Gastrocnemius medialis (tissue), 4 donors: ENCODE results near the gene NANOS1. TPM values are rescaled to one million over a fixed set of nuclear protein-coding genes. Genes with fewer than 3 reads are reported as not detected.

ENCODE experiments used
- ATAC-seq, 2 donors: fragments of 150-250 bp; one replicate each; pipeline ENCODE4 v1.9.1; 2016
- DNase-seq, 2 donors: peaks; one replicate each; pipeline ENCODE4 v3.0.0-alpha.2; 2019
- H3K27ac ChIP-seq, 4 donors: fragments of 200-600 bp; sonication (generic); 1 replicate in 1 of 4; 2 replicates in 3 of 4; pipeline ENCODE4 v1.5.1; 2016 to 2018; ENCODE audit warnings: mild to moderate bottlenecking in 2 of 4, moderate library complexity in 1 of 4
- H3K27me3 ChIP-seq, 3 donors: fragments of 200-600 bp; sonication (generic) in 2 of 3; 1 replicate in 1 of 3; 2 replicates in 2 of 3; pipeline versions ENCODE4 v1.5.1 to v1.6.0; 2016 to 2019; ENCODE audit warnings: mild to moderate bottlenecking in 1 of 3, moderate library complexity in 1 of 3
- H3K36me3 ChIP-seq, 2 donors: fragments of 200-600 bp; sonication (generic) in 1 of 2; one replicate each; pipeline ENCODE4 v1.5.1; 2017 to 2018
- H3K4me1 ChIP-seq, 2 donors: fragments of 200-600 bp; sonication (generic) in 1 of 2; one replicate each; pipeline ENCODE4 v1.5.1; 2016 to 2017; ENCODE audit warnings: mild to moderate bottlenecking in 2 of 2
- H3K4me3 ChIP-seq, 4 donors: fragments of 200-600 bp; sonication (generic) in 3 of 4; 1 replicate in 1 of 4; 2 replicates in 3 of 4; pipeline ENCODE4 v1.5.1; 2016 to 2019; ENCODE audit warnings: mild to moderate bottlenecking in 2 of 4
- H3K9me3 ChIP-seq, 3 donors: fragments of 200-600 bp; sonication (generic) in 2 of 3; 1 replicate in 1 of 3; 2 replicates in 2 of 3; pipeline ENCODE4 v1.5.1; 2016 to 2019
- POLR2A ChIP-seq, 2 donors: fragments of 450-650 bp; IDR thresholded peaks; one replicate each; pipeline ENCODE4 v1.6.1; 2017; ENCODE audit warnings: antibody characterized with exemption in 2 of 2, mild to moderate bottlenecking in 2 of 2, moderate library complexity in 2 of 2
- in situ Hi-C, 4 donors: fragments of 200-750 bp; cut with MboI; loops; one replicate each; pipeline versions ENCODE4 v1.15.0 to v1.8.0; 2017; ENCODE audit warnings: low sequenced_read_pairs in 4 of 4
- intact Hi-C: fragments of 100-400 bp; cut with DNase I; formaldehyde crosslinking; loops from one replicate; pipeline ENCODE4 v1.15.1; 2023; ENCODE audit warnings: low total_unique reads
- total RNA-seq, 4 donors: library from RNA; depleted of rRNA; stranded (reverse); fragments of >200 nt; gene quantifications; one replicate each; pipeline versions ENCODE4 v1.1.0 to v1.2.3, GENCODE V29; 2016
- TF ChIP-seq, protein P1 (sequence below), 5 experiments: fragments of 450-650 bp in 3 of 5; fragments of 200-600 bp in 2 of 5; sonication (generic) in 2 of 5; IDR thresholded peaks in 4 of 5; conservative IDR thresholded peaks in 1 of 5; 1 replicate in 4 of 5; 2 replicates in 1 of 5; pipeline ENCODE4 v1.5.1; 2016 to 2019; ENCODE audit warnings: antibody characterized with exemption in 5 of 5, mild to moderate bottlenecking in 3 of 5, moderate library complexity in 3 of 5

The NANOS1 gene
- total RNA-seq, 4 donors from 2014 or later, result 10.5 to 25.2 (median 17.4) TPM

GRCh38 chr10:119061926-119062325 lies 32.4 kb downstream of the NANOS1 start:
- H3K36me3 ChIP-seq, result peaks cover 4 to 83% of the 10 kb centered on the region in 2 donors
- TF ChIP-seq POLR2A (IDR thresholded peaks at IDR 0.05), result no peak
- no peaks in the 10 kb centered on the region for H3K4me1 ChIP-seq
- H3K27ac ChIP-seq, result no peak overlapping the region
- H3K4me3 ChIP-seq, result no peak overlapping the region
- no peak for DNase-seq
- in situ Hi-C loops, result no loop called here
- intact Hi-C loops, result no loop called here
- ATAC-seq, result no peak
- no peaks in the 10 kb centered on the region for H3K9me3 ChIP-seq
- no peaks in the 10 kb centered on the region for H3K27me3 ChIP-seq

DNA sequence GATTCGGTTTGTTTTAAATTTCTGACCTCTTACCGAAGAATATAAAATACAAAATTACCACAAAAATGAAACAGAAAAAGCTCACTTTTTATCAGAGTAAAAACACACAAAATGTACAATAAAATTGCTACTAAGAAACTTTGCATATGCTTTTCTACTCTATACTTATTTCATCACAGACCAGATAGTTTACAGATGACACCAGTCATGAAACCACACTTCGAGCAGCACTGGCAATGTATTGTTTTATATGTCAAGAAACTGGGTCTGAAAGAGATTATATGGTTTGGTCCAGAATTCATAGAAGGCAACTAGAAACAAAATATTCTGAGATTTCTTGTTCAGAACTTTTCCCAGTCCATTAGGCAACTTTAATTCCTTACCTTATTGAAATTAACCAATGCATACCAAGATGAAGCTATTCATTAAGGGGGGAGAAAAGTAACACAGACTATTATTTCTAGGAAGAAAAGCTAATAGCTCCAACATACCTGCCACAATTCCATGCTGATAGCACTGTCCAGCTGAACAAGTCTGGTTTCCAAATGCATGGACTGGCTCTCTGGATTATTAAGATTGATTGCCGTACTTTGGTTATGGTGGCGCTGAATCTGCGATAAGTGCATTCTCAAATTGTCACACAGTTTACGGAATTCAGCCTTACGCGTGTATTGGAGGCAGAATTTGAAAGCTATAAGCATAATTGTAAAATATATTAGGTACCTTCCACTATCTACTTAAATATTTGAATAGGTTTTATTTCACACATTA lies 41.1 kb downstream of the NANOS1 start:
- Histone ChIP-seq H3K27me3 (no peaks in the 10 kb centered on the region), H3K4me3 (no peak overlapping the region), H3K36me3 (peaks cover 3 to 61% of the 10 kb centered on the region in 2 donors), H3K27ac (peak overlapping the region in 1 of 4 donors; percentile 65), H3K4me1 (peaks cover 14 to 17% of the 10 kb centered on the region in 2 donors), H3K9me3 (no peaks in the 10 kb centered on the region)
- TF ChIP-seq, protein P1, sequence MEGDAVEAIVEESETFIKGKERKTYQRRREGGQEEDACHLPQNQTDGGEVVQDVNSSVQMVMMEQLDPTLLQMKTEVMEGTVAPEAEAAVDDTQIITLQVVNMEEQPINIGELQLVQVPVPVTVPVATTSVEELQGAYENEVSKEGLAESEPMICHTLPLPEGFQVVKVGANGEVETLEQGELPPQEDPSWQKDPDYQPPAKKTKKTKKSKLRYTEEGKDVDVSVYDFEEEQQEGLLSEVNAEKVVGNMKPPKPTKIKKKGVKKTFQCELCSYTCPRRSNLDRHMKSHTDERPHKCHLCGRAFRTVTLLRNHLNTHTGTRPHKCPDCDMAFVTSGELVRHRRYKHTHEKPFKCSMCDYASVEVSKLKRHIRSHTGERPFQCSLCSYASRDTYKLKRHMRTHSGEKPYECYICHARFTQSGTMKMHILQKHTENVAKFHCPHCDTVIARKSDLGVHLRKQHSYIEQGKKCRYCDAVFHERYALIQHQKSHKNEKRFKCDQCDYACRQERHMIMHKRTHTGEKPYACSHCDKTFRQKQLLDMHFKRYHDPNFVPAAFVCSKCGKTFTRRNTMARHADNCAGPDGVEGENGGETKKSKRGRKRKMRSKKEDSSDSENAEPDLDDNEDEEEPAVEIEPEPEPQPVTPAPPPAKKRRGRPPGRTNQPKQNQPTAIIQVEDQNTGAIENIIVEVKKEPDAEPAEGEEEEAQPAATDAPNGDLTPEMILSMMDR (IDR thresholded peaks at IDR 0.05 in 4 of 5, conservative IDR thresholded peaks at IDR 0.05 in 1 of 5), result no peak
- no peak for TF ChIP-seq POLR2A (IDR thresholded peaks at IDR 0.05)
- DNase-seq, result no peak
- in situ Hi-C loops, result no loop called here
- intact Hi-C loops, result no loop called here
- ATAC-seq, result no peak

DNA sequence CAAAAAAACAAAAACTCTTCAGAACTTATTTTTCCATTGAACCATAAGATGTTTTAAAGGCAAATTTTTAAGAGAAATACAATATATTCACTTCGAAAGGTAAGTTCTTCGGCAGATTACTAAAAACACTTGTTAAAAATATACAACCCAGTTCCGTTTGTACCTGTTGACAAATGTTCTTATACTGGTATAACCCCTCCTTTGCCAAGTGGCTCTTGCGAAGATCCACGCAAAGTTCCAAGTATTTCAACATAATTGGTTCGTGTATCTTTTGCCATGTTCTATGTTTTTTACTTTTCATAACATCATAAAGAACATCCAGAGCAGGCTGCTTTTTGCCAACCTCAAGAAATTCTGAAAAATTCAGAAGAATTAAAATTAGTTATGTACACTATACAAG lies 44.1 kb downstream of the NANOS1 start:
- DNase-seq (no peak), ATAC-seq (peak; percentile 79 to 83)
- Histone ChIP-seq H3K9me3 (no peaks in the 10 kb centered on the region), H3K4me3 (peak overlapping the region in 2 of 4 donors; percentile 26 to 34), H3K27ac (peak overlapping the region; percentile 63 to 81 (median 68)), H3K27me3 (no peaks in the 10 kb centered on the region), H3K4me1 (peaks cover 32 to 42% of the 10 kb centered on the region in 2 donors), H3K36me3 (peaks cover 0 to 40% of the 10 kb centered on the region in 2 donors)
- in situ Hi-C loops, result no loop called here
- TF ChIP-seq, protein P1 (IDR thresholded peaks at IDR 0.05 in 4 of 5, conservative IDR thresholded peaks at IDR 0.05 in 1 of 5), result no peak
- TF ChIP-seq POLR2A (IDR thresholded peaks at IDR 0.05), result no peak
- intact Hi-C loops, result loop anchor here (2.0 kb wide), 1 partner anchor 43 kb away; no protein-coding TSS in a partner anchor

DNA sequence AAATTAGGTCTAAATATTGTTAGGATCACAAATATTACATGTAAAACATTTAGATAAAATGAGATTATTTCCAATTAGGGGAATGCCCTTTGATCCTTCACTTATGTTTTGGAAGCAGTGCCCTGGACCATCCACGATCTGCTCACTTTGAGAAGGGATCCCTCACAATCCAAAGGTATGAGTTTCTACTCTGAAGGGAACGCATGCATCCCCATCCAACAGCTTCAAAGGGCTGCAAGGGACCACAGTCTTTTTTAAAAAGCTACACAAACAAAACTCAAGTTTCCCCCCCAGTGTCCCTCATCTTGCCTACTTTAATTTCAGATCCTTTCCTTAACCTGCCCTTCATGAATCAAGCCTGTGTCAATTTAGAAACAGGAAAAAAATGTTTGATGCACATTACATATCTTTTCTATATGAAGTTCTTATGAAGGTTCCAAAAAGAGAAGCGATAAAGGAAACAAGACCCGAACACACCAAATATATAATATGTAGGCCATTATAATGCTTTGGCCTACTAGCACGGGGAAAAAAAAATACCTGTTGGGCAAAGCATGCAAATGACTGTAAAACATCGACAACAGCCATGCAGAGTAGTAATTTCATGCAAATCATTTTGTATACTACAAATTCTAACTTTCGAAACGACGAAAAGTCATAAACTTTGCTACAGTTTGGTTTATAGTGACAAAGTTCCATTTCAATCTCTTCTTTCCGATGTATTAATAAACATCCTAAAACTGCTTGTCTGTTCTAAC lies 49.1 kb downstream of the NANOS1 start:
- Histone ChIP-seq H3K27me3 (no peaks in the 10 kb centered on the region), H3K4me1 (peaks cover 36 to 42% of the 10 kb centered on the region in 2 donors), H3K36me3 (no peaks in the 10 kb centered on the region), H3K9me3 (no peaks in the 10 kb centered on the region), H3K4me3 (peak overlapping the region; percentile 77 to 94 (median 92)), H3K27ac (peak overlapping the region; percentile 95 to 99 (median 97))
- intact Hi-C loops, result loop anchor here (1.0 kb wide), 1 partner anchor 86 kb away; no protein-coding TSS in a partner anchor
- DNase-seq (no peak), ATAC-seq (no peak)
- TF ChIP-seq, protein P1 (IDR thresholded peaks at IDR 0.05 in 4 of 5, conservative IDR thresholded peaks at IDR 0.05 in 1 of 5), result no peak
- no peak for TF ChIP-seq POLR2A (IDR thresholded peaks at IDR 0.05)
- in situ Hi-C loops, result no loop called here
